ENCODE data around the gene RFPL1. TPM values are rescaled to one million over a fixed set of nuclear protein-coding genes. Genes with fewer than 3 reads are reported as not detected.

The RFPL1 gene
- total RNA-seq, result not detected in 2 replicates

GRCh38 chr22:29438283-29438682, at the start of gene RFPL1:
TSS of gene RFPL1 (plus strand) at chr22:29438583.

GRCh38 chr22:29479417-29480261, 41.3 kb downstream of the RFPL1 start, which contains the start of gene NEFH:
TSS of gene NEFH (plus strand) at chr22:29480218. CDS start at chr22:29480263, 45 bp downstream.

Other genes starting within 250 kb of the RFPL1 start
- 0.14 and 0.51 TPM in 2 replicates for gene EMID1, start 232.7 kb upstream of the RFPL1 start, total RNA-seq
- gene RHBDD3, start 170.6 kb upstream of the RFPL1 start, total RNA-seq, result 24.5 and 29.8 TPM in 2 replicates
- gene EWSR1, start 170.3 kb upstream of the RFPL1 start, total RNA-seq, result 195 and 260 TPM in 2 replicates
- gene GAS2L1, start 131.9 kb upstream of the RFPL1 start, total RNA-seq, result 25.3 and 29.8 TPM in 2 replicates
- not detected in 2 replicates for gene RASL10A, start 122.9 kb upstream of the RFPL1 start, total RNA-seq
- 112 and 129 TPM in 2 replicates for gene AP1B1, start 50.0 kb upstream of the RFPL1 start, total RNA-seq
- gene NEFH, start 41.6 kb downstream of the RFPL1 start, total RNA-seq, result 3.6 and 3.7 TPM in 2 replicates
- gene THOC5, start 115.2 kb downstream of the RFPL1 start, total RNA-seq, result 35.8 and 41.2 TPM in 2 replicates
- gene NIPSNAP1, start 142.5 kb downstream of the RFPL1 start, total RNA-seq, result 55.6 and 74.6 TPM in 2 replicates
- 42.9 and 61.0 TPM in 2 replicates for gene NF2, start 165.1 kb downstream of the RFPL1 start, total RNA-seq